ENCODE measurements around the gene CUX1. TPM values are rescaled to one million over a fixed set of nuclear protein-coding genes. Genes with fewer than 3 reads are reported as not detected.
A peak's percentile ranks its signal among the peaks of the same experiment; 100 is the strongest.

The CUX1 gene
- total and polyA plus RNA-seq, 2 of the 13 experiments (the other 11 are each of a cell fraction or from before 2014, with no cell fraction given): 13.7 to 14.9 TPM

GRCh38 chr7:102258073-102258748 lies 440.8 kb downstream of the CUX1 start (continued):
- TF ChIP-seq BRF2 (CRISPR knock-in tag; IDR thresholded peaks at IDR 0.05): peak; percentile 49; the same call in 1 of the 2 replicates
- no peak for TF ChIP-seq ZNF570 (CRISPR knock-in tag; IDR thresholded peaks at IDR 0.05; ENCODE audit: borderline replicate concordance)
- TF ChIP-seq ELF3 (CRISPR knock-in tag; IDR thresholded peaks at IDR 0.05): peak; percentile 94
- peak; percentile 66; the same call in 1 of the 2 replicates for TF ChIP-seq GFI1 (CRISPR knock-in tag; IDR thresholded peaks at IDR 0.05; ENCODE audit: borderline replicate concordance)
- peak; percentile 93 for TF ChIP-seq TBX3 (IDR thresholded peaks at IDR 0.05; ENCODE audit: borderline replicate concordance)
- no peak for TF ChIP-seq ZNF138 (CRISPR knock-in tag; IDR thresholded peaks at IDR 0.05; ENCODE audit: low read depth)
- peak; percentile 94 for TF ChIP-seq TBX2 (CRISPR knock-in tag; IDR thresholded peaks at IDR 0.05; ENCODE audit: borderline replicate concordance)
- TF ChIP-seq ATF3 (CRISPR knock-in tag; IDR thresholded peaks at IDR 0.05): peak; percentile 96
- no peak for TF ChIP-seq HMG20B (CRISPR knock-in tag; conservative IDR thresholded peaks at IDR 0.05)
- no peak for TF ChIP-seq TCF7L2 (IDR thresholded peaks at IDR 0.05; ENCODE audit: low read depth, low read length)
- 0 out of 2 replicates have a peak, but pooled peaks have one; percentile 68 for TF ChIP-seq POGK (CRISPR knock-in tag; conservative IDR thresholded peaks at IDR 0.05)
- TF ChIP-seq CTCF (CRISPR knock-in tag; IDR thresholded peaks at IDR 0.05): 0 out of 2 replicates have a peak, but pooled peaks have one; percentile 28
- peak; percentile 93; the same call in 1 of the 2 replicates for TF ChIP-seq ZNF761 (CRISPR knock-in tag; conservative IDR thresholded peaks at IDR 0.05)
- TF ChIP-seq CBX1 (IDR thresholded peaks at IDR 0.05; ENCODE audit: low read depth): peak; percentile 64
- TF ChIP-seq RAD21 (CRISPR knock-in tag; IDR thresholded peaks at IDR 0.05): no peak
- no peak for TF ChIP-seq ATF5 (CRISPR knock-in tag; IDR thresholded peaks at IDR 0.05; ENCODE audit: low read depth)
- peak; percentile 77 for TF ChIP-seq ZMYM3 (CRISPR knock-in tag; IDR thresholded peaks at IDR 0.05)
- no peak; the same call in 2 of the 3 replicates for TF ChIP-seq MXI1 (IDR thresholded peaks at IDR 0.05; ENCODE audit: borderline replicate concordance, low read depth, low read length)
- TF ChIP-seq ZNF816 (CRISPR knock-in tag; IDR thresholded peaks at IDR 0.05; ENCODE audit: borderline replicate concordance): no peak; the same call in 1 of the 2 replicates
- TF ChIP-seq TMF1 (CRISPR knock-in tag; IDR thresholded peaks at IDR 0.05; ENCODE audit: low read depth): peak; percentile 27; the same call in 1 of the 2 replicates
- TF ChIP-seq KMT2B (CRISPR knock-in tag; IDR thresholded peaks at IDR 0.05): peak; percentile 55
- TF ChIP-seq ZNF75D (CRISPR knock-in tag; IDR thresholded peaks at IDR 0.05; ENCODE audit: borderline replicate concordance): no peak
- no peak for TF ChIP-seq ZNF597 (CRISPR knock-in tag; IDR thresholded peaks at IDR 0.05)
